Epithelial cell of proximal tubule (primary cell): ENCODE measurements around the gene XDH. TPM values are rescaled to one million over a fixed set of nuclear protein-coding genes. Genes with fewer than 3 reads are reported as not detected.
A peak's percentile ranks its signal among the peaks of the same experiment; 100 is the strongest.

Source experiments
- DNase-seq: peaks from one replicate; pipeline ENCODE4 v3.0.0-alpha.2; 2011; ENCODE audit warnings: low read depth
- H3K4me3 ChIP-seq: 2 replicates; pipeline ENCODE4 v1.5.1; 2011; ENCODE audit warnings: low read depth, mild to moderate bottlenecking, low read length
- CTCF ChIP-seq: conservative IDR thresholded peaks from 2 replicates; pipeline ENCODE4 v1.5.1; 2012; ENCODE audit warnings: low read depth, mild to moderate bottlenecking, low read length
- total RNA-seq: library from RNA; depleted of rRNA; stranded (reverse); fragments of >200 nt; gene quantifications from 2 replicates; pipeline ENCODE4 v1.2.3, GENCODE V29; 2015

Gene XDH
- total RNA-seq, 1 donor from 2014 or later, result 2.2 TPM

- TF ChIP-seq CTCF, result no peak
- no peak overlapping the region for H3K4me3 ChIP-seq
- no peak for DNase-seq
Measured at GRCh38 chr2:31348618-31349017, 65.9 kb downstream of the XDH start.

GRCh38 chr2:31347750-31348149 is 66.8 kb downstream of the XDH start:
- peak; percentile 35 for DNase-seq
- TF ChIP-seq CTCF, result no peak
- H3K4me3 ChIP-seq, result no peak overlapping the region

- no peak for TF ChIP-seq CTCF
Measured at GRCh38 chr2:31347319-31347718, 67.2 kb downstream of the XDH start.

GRCh38 chr2:31344447-31344846 is 70.1 kb downstream of the XDH start:
- no peak for DNase-seq

More at GRCh38 chr2:31347319-31347718, 67.2 kb downstream of the XDH start:
- H3K4me3 ChIP-seq, result no peak overlapping the region
- no peak for DNase-seq

GRCh38 chr2:31341351-31341750 is 73.2 kb downstream of the XDH start:
- no peak overlapping the region for H3K4me3 ChIP-seq
- no peak for TF ChIP-seq CTCF
- no peak for DNase-seq

More at GRCh38 chr2:31344447-31344846, 70.1 kb downstream of the XDH start:
- H3K4me3 ChIP-seq, result no peak overlapping the region
- TF ChIP-seq CTCF, result no peak

- no peak for DNase-seq
- TF ChIP-seq CTCF, result no peak
- H3K4me3 ChIP-seq, result no peak overlapping the region
Measured at GRCh38 chr2:31339696-31340095, 74.8 kb downstream of the XDH start.

GRCh38 chr2:31337860-31338259 is 76.7 kb downstream of the XDH start:
- H3K4me3 ChIP-seq, result no peak overlapping the region
- no peak for DNase-seq
- TF ChIP-seq CTCF, result no peak
